ENCODE data around the gene KCNJ8. TPM values are rescaled to one million over a fixed set of nuclear protein-coding genes. Genes with fewer than 3 reads are reported as not detected.
A peak's percentile ranks its signal among the peaks of the same experiment; 100 is the strongest.

Gene KCNJ8
- total and polyA plus RNA-seq, 2 experiments from 2014 or later: 9.4 to 11.4 TPM

- Histone ChIP-seq H3K27ac (no peak overlapping the region), H3K4me3 (no peak overlapping the region), H3K27me3 (no peaks in the 10 kb centered on the region), H3K9me3 (ENCODE audit: low read depth) (no peaks in the 10 kb centered on the region), H3K36me3 (no peaks in the 10 kb centered on the region), H3K4me1 (ENCODE audit: low read depth) (no peaks in the 10 kb centered on the region)
- TF ChIP-seq CTCF (IDR thresholded peaks at IDR 0.05; ENCODE audit: low read depth, low read length): no peak
- no peak for DNase-seq (ENCODE audit: low read depth in 1 of 2, low spot score in 1 of 2)
These were observed 14.8 kb downstream of the KCNJ8 start for GRCh38 chr12:21759737-21760136.

- Histone ChIP-seq H3K36me3 (no peaks in the 10 kb centered on the region), H3K27me3 (no peaks in the 10 kb centered on the region), H3K4me1 (ENCODE audit: low read depth) (no peaks in the 10 kb centered on the region), H3K4me3 (no peak overlapping the region), H3K27ac (no peak overlapping the region), H3K9me3 (ENCODE audit: low read depth) (no peaks in the 10 kb centered on the region)
- TF ChIP-seq CTCF (IDR thresholded peaks at IDR 0.05; ENCODE audit: low read depth, low read length): no peak
- no peak for DNase-seq (ENCODE audit: low read depth in 1 of 2, low spot score in 1 of 2)
These were observed 16.8 kb downstream of the KCNJ8 start for GRCh38 chr12:21757735-21758134.

- no peaks in the 10 kb centered on the region for H3K27me3 ChIP-seq
- no peaks in the 10 kb centered on the region for H3K36me3 ChIP-seq
- no peaks in the 10 kb centered on the region for H3K9me3 ChIP-seq (ENCODE audit: low read depth)
- H3K4me1 ChIP-seq (ENCODE audit: low read depth): no peaks in the 10 kb centered on the region
- no peak for TF ChIP-seq CTCF (IDR thresholded peaks at IDR 0.05; ENCODE audit: low read depth, low read length)
- no peak overlapping the region for H3K27ac ChIP-seq
- no peak for DNase-seq (ENCODE audit: low read depth in 1 of 2, low spot score in 1 of 2)
- H3K4me3 ChIP-seq: no peak overlapping the region
These were observed 17.8 kb downstream of the KCNJ8 start for GRCh38 chr12:21756699-21757098.

GRCh38 chr12:21751517-21751916 is 23.0 kb downstream of the KCNJ8 start:
- Histone ChIP-seq H3K36me3 (no peaks in the 10 kb centered on the region), H3K4me3 (no peak overlapping the region), H3K27ac (no peak overlapping the region), H3K27me3 (no peaks in the 10 kb centered on the region), H3K9me3 (ENCODE audit: low read depth) (no peaks in the 10 kb centered on the region), H3K4me1 (ENCODE audit: low read depth) (no peaks in the 10 kb centered on the region)
- no peak for TF ChIP-seq CTCF (IDR thresholded peaks at IDR 0.05; ENCODE audit: low read depth, low read length)
- DNase-seq (ENCODE audit: low read depth in 1 of 2, low spot score in 1 of 2): peak in 1 of 2 donors; percentile 69

- Histone ChIP-seq H3K36me3 (no peaks in the 10 kb centered on the region), H3K4me3 (no peak overlapping the region)
These were observed 29.2 kb downstream of the KCNJ8 start for GRCh38 chr12:21745258-21745657.

More at GRCh38 chr12:21745258-21745657, 29.2 kb downstream of the KCNJ8 start:
- H3K27ac ChIP-seq: no peak overlapping the region
- H3K27me3 ChIP-seq: no peaks in the 10 kb centered on the region
- H3K4me1 ChIP-seq (ENCODE audit: low read depth): no peaks in the 10 kb centered on the region
- peaks cover 3% of the 10 kb centered on the region for H3K9me3 ChIP-seq (ENCODE audit: low read depth)
- DNase-seq (ENCODE audit: low read depth in 1 of 2, low spot score in 1 of 2): no peak
- no peak for TF ChIP-seq CTCF (IDR thresholded peaks at IDR 0.05; ENCODE audit: low read depth, low read length)
